Progenitor cell of endocrine pancreas (in vitro differentiated cells): ENCODE results near the gene KHDC4. TPM values are rescaled to one million over a fixed set of nuclear protein-coding genes. Genes with fewer than 3 reads are reported as not detected.
"Not testable (repeated sequence)": the region's sequence is repeated elsewhere in the genome, so short reads cannot be mapped to it uniquely, and the experiment has no call there.

Experiments used
- DNase-seq: peaks from one replicate; pipeline ENCODE4 v3.0.0; 2021; ENCODE audit warnings: low spot score; ENCODE audit not compliant: unreplicated experiment
- H3K27ac Mint-ChIP-seq: 2 replicates; pipeline ENCODE4 v1.8.0; 2021; ENCODE audit warnings: mild to moderate bottlenecking, moderate library complexity, mixed read lengths
- H3K27me3 Mint-ChIP-seq: 2 replicates; pipeline ENCODE4 v1.8.0; 2021; ENCODE audit warnings: mixed read lengths
- H3K36me3 Mint-ChIP-seq: 2 replicates; pipeline ENCODE4 v1.8.0; 2022; ENCODE audit warnings: mixed read lengths; ENCODE audit not compliant: insufficient read depth
- H3K4me1 Mint-ChIP-seq: 2 replicates; pipeline ENCODE4 v1.8.0; 2021; ENCODE audit warnings: low read depth, mixed read lengths
- H3K4me3 Mint-ChIP-seq: 2 replicates; pipeline ENCODE4 v1.8.0; 2021; ENCODE audit warnings: low read depth, mild to moderate bottlenecking, moderate library complexity, mixed read lengths
- H3K9me3 Mint-ChIP-seq: 2 replicates; pipeline ENCODE4 v1.8.0; 2021; ENCODE audit warnings: low read depth, mixed read lengths
- total RNA-seq: library from RNA; stranded (reverse); gene quantifications from 2 replicates; pipeline ENCODE4 v1.2.1, GENCODE V29; 2021
- TF ChIP-seq, protein P1 (sequence below): fragments of 200-600 bp; sonication (generic); IDR thresholded peaks from one replicate; pipeline ENCODE4 v1.5.0; 2021; ENCODE audit warnings: antibody characterized with exemption, mild to moderate bottlenecking; ENCODE audit not compliant: unreplicated experiment

The KHDC4 gene
- total RNA-seq, 1 donor from 2014 or later, result 67.6 TPM

DNA sequence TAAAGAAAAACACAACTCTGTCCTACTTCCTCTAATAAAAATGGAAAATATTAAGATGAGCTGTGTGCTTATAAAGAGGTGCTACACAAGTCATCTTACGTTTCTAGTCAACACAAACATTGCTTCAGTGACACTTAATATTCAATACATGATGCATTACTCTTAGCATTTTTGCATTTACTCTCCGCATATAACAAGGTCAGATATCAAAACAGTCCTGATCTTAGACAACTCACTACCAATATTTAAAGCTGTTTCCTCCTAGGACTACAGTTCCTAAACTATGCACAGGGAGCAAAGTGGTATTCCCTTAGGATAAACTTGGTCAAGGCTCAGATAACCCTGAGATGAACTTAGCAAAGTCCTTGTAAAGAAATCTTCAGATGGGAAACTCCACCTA, 35.3 kb downstream of the KHDC4 start:
- H3K9me3 Mint-ChIP-seq, result no peaks in the 10 kb centered on the region
- no peak for DNase-seq
- H3K27me3 Mint-ChIP-seq, result no peaks in the 10 kb centered on the region
- no peak overlapping the region for H3K27ac Mint-ChIP-seq
- peaks cover 23% of the 10 kb centered on the region for H3K36me3 Mint-ChIP-seq
- TF ChIP-seq, protein P1, sequence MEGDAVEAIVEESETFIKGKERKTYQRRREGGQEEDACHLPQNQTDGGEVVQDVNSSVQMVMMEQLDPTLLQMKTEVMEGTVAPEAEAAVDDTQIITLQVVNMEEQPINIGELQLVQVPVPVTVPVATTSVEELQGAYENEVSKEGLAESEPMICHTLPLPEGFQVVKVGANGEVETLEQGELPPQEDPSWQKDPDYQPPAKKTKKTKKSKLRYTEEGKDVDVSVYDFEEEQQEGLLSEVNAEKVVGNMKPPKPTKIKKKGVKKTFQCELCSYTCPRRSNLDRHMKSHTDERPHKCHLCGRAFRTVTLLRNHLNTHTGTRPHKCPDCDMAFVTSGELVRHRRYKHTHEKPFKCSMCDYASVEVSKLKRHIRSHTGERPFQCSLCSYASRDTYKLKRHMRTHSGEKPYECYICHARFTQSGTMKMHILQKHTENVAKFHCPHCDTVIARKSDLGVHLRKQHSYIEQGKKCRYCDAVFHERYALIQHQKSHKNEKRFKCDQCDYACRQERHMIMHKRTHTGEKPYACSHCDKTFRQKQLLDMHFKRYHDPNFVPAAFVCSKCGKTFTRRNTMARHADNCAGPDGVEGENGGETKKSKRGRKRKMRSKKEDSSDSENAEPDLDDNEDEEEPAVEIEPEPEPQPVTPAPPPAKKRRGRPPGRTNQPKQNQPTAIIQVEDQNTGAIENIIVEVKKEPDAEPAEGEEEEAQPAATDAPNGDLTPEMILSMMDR, result no peak
- no peaks in the 10 kb centered on the region for H3K4me1 Mint-ChIP-seq
- no peak overlapping the region for H3K4me3 Mint-ChIP-seq

DNA sequence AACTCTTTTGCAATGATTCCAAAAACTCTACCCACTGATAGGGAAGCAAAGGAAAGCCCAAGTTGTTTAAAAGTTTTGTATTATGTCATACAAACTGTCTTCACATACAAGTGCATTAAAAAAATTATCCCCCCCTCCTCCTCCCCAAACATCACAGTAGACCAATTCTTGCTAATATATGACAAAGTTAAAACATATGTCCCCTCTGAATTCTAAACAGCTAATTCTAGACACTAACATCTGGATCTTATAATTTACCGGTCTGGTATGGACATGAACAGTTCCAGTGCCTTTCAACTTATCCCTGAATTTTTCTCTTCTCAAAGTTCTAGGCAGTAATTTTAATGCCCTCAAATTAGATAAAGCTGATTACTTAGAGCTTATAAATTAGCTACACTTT, 36.5 kb downstream of the KHDC4 start:
- Mint-ChIP-seq H3K9me3 (no peaks in the 10 kb centered on the region), H3K36me3 (peaks cover 22% of the 10 kb centered on the region), H3K27me3 (no peaks in the 10 kb centered on the region), H3K4me1 (no peaks in the 10 kb centered on the region), H3K4me3 (no peak overlapping the region), H3K27ac (no peak overlapping the region)
- TF ChIP-seq, protein P1, result no peak
- DNase-seq, result no peak

DNA sequence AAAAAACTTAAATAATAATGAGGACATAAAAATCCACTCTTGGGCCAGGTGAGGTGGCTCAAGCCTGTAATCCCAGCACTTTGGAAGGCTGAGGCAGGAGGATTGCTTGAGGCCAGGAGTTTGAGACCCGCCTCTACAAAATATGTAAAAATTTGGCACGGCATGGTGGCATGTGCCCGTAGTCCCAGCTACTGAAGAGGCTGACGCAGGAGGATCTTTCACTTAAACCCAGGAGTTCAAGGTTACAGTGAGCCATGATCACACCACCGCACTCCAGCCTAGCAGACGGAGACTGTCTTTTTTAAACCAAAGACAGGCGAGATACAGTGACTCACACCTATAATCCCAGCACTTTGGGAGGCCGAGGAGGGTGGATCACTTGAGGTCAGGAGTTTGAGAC, 37.7 kb downstream of the KHDC4 start:
- H3K9me3 Mint-ChIP-seq, H3K4me1 Mint-ChIP-seq, H3K27ac Mint-ChIP-seq: not testable (repeated sequence)

DNA sequence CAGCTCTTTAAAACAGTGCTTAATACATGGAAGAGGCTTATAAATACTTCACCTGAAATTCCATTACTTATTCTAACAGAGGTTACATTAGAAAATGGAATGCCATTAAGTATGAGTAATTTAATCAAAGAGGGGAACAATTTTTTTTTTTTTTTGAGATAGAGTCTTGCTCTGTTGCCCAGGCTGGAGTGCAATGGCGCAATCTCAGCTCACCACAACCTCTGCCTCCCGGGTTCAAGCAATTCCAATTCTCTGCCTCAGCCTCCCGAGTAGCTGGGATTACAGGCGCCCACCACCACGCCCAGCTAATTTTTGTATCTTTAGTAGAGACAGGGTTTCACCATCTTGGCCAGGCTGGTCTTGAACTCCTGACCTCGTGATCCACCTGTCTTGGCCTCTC, 38.6 kb downstream of the KHDC4 start:
- not testable (repeated sequence) for H3K4me3 Mint-ChIP-seq, DNase-seq, H3K27ac Mint-ChIP-seq, H3K9me3 Mint-ChIP-seq, H3K4me1 Mint-ChIP-seq, H3K27me3 Mint-ChIP-seq
- H3K36me3 Mint-ChIP-seq, result peaks cover 19% of the 10 kb centered on the region

More for the DNA sequence above, 37.7 kb downstream of the KHDC4 start:
- H3K4me3 Mint-ChIP-seq, DNase-seq, H3K27me3 Mint-ChIP-seq: not testable (repeated sequence)
- H3K36me3 Mint-ChIP-seq, result peaks cover 20% of the 10 kb centered on the region

DNA sequence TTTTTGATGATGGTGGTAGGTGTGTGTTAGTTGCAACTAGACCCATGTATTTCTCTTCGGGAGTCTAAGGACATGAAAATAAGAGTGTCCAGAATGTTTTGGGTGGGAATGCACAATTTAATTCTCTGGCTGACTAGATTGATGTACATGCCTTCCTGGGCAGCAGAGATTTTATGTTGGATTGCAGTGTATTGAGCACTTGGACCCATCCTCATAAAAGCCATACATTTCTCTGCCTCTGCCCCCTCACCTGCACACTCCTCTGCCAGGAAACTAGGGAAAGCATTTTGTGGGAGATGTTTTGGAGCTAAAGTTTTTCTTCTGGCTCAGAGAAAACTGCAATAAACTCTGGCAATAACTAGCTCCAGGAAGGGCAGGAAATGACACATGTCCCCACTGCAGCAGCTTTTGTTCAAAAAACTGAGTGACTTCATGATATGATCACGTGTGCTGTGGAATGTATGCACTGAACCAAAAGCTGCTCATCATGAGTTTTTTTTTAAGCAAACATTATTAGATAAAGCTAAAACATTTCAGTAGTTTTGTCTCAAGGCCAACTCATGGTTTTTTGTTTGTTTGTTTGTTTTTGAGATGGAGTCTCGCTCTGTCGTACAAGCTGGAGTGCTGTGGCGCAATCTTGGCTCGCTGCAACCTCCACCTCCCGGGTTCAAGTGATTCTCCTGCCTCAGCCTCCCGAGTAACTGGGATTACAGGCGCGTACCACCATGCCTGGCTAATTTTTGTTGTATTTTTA, 40.6 kb downstream of the KHDC4 start:
- H3K4me1 Mint-ChIP-seq, result no peaks in the 10 kb centered on the region
- no peak for DNase-seq
- no peak overlapping the region for H3K4me3 Mint-ChIP-seq
- no peaks in the 10 kb centered on the region for H3K9me3 Mint-ChIP-seq
- H3K36me3 Mint-ChIP-seq, result peaks cover 10% of the 10 kb centered on the region
- H3K27me3 Mint-ChIP-seq, result peaks cover 2% of the 10 kb centered on the region
- TF ChIP-seq, protein P1, result no peak
- no peak overlapping the region for H3K27ac Mint-ChIP-seq

DNA sequence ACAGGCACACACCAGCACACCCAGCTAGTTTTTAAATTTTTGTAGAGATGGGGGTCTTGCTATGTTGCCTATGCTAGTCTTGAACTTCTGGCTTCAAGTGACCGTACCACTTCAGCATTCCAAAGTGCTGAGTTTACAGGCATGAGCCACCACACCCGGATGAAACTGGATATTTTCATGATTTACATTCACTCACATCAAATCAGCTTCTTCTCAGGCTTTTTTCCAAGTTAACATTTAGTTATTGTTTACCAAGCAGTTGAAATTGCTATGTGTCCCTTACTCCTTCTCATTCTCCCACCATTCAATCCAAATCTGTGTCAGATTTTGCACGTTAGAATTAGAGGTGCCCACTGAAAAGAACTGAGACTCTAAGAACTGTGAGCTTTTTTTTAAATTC, 41.4 kb downstream of the KHDC4 start:
- no peak for DNase-seq
- Mint-ChIP-seq H3K27me3 (peaks cover 2% of the 10 kb centered on the region), H3K9me3 (no peaks in the 10 kb centered on the region), H3K36me3 (peaks cover 7% of the 10 kb centered on the region), H3K27ac (no peak overlapping the region), H3K4me3 (no peak overlapping the region), H3K4me1 (no peaks in the 10 kb centered on the region)
- TF ChIP-seq, protein P1, result no peak
